GM20000 (cell line): ENCODE measurements around the gene SPG11.
A peak's percentile ranks its signal among the peaks of the same experiment; 100 is the strongest.

Source experiments
- DNase-seq: peaks from one replicate; pipeline ENCODE4 v3.0.0; 2012; ENCODE audit warnings: low spot score
- TF ChIP-seq, protein P1 (sequence below): IDR thresholded peaks from 2 replicates; pipeline ENCODE4 v1.5.1; 2012; ENCODE audit warnings: mild to moderate bottlenecking, control low read depth; ENCODE audit errors: extremely low read depth, missing control alignments

Gene SPG11

DNA sequence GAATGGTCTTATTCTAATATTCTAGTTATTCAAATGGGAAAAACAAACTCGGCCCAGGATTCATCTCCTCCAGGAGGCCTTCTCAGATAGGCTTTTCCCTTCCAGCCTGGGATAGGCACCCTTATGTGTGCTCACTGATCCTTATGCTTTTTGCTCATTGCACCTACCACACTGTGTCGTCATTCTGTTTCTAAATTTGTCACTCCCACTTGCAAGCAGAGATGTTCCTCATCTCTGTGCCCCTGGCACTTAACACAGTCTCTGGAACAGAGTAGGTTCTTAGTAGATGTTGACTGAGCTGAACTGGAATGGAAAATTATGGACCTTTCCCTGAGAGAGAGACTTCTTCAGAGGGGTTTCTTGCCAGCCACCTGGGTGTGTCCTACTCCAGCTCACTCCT is 18.7 kb upstream of the SPG11 start:
- TF ChIP-seq, protein P1, sequence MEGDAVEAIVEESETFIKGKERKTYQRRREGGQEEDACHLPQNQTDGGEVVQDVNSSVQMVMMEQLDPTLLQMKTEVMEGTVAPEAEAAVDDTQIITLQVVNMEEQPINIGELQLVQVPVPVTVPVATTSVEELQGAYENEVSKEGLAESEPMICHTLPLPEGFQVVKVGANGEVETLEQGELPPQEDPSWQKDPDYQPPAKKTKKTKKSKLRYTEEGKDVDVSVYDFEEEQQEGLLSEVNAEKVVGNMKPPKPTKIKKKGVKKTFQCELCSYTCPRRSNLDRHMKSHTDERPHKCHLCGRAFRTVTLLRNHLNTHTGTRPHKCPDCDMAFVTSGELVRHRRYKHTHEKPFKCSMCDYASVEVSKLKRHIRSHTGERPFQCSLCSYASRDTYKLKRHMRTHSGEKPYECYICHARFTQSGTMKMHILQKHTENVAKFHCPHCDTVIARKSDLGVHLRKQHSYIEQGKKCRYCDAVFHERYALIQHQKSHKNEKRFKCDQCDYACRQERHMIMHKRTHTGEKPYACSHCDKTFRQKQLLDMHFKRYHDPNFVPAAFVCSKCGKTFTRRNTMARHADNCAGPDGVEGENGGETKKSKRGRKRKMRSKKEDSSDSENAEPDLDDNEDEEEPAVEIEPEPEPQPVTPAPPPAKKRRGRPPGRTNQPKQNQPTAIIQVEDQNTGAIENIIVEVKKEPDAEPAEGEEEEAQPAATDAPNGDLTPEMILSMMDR: no peak
- DNase-seq: no peak

DNA sequence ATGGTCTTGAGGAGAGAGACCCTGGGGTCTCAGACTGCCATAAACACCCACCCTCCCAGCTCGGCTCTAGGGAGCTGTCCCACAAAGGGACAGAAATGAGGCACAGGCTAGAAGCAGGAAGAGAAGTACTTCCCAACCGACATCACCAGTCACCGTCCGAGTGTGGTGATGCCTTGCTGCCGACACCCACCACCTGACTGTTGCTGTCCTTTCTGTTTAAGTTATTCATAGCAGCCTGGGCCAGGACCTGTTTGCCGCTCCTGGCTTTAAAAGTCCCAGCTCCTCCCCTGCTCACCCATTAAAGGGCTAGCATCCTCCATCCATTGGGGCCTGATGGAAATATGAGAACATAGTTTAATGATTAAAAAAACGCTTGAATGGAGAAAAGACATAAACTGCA is 13.2 kb upstream of the SPG11 start:
- DNase-seq: peak; percentile 9
- TF ChIP-seq, protein P1: no peak

DNA sequence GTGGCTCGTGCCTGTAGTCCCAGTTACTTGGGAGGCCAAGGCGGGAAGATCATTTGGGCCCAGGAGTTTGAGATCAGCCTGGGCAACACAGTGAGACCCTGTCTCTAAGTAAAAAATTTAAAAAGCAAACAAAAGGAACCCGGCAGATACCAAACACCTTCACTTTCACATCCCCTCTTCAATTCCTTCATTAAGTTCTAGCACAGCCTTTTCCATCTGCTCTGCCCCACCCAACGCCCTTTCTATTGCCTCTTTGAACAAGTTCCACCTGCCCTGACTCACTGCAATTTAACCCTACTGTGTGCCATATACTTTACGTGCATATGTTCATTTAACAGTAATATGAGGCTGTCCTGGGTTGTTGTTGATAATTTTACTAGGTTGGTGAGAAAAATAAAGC is 12.4 kb upstream of the SPG11 start:
- TF ChIP-seq, protein P1: no peak
- no peak for DNase-seq

DNA sequence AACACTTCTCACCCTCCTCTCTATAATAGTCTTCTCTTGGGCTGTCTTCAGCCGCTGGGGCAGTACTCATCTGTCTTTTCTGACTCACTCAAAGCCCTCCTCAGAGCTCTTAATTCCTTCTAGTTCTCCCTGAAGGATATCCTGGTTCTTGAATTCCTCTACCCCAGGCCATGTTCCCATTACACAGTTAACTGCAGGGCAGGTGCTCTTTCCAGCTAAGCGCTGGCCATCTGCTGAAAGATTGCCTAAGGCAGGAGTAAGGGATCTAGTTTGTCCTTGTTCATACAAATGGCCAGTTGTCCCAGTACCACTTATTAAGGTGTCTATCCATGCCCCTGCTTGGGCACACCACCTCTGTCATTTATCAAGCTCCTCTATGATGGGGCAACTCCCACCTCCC is 10.2 kb upstream of the SPG11 start:
- DNase-seq: no peak
- TF ChIP-seq, protein P1: no peak

DNA sequence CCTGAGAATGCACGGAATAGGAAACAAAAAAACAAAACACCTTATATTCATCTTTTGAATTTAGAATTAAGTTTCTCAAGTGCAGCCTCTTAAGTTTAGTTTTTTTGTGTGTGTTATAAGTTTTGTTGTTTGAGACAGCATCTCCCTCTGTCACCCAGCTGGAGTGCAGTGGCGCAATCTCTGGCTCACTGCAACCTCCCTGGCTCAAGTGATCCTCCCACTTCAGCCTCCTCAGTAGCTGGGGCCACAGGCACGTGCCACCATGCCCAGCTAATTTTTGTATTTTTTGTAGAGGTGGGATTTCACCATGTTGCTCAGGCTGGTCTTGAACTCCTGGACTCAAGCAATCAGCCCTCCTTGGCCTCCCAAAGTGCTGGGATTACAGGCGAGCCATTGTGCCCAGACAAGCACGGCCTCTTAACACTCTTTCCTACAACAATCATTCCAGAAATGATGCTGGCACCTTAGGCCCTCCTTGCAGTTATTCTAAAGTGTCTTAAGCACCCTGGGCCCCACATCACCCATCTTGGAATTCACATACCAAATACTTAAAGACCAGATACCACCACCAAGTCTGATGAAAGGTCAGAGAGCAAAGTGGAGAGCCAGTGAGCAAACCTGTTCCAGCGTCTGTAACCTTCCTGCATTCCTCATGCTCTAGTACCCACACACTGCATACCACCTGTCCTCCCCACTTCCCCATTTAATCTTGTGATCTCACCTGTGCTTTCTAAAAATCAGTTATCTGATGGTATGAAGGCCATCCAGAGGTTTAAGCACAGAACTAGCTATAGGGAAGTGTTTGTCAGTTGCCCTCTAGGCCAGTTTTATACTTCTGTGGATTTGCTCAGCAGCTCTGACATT is 6.9 kb upstream of the SPG11 start:
- TF ChIP-seq, protein P1: no peak
- DNase-seq: no peak

DNA sequence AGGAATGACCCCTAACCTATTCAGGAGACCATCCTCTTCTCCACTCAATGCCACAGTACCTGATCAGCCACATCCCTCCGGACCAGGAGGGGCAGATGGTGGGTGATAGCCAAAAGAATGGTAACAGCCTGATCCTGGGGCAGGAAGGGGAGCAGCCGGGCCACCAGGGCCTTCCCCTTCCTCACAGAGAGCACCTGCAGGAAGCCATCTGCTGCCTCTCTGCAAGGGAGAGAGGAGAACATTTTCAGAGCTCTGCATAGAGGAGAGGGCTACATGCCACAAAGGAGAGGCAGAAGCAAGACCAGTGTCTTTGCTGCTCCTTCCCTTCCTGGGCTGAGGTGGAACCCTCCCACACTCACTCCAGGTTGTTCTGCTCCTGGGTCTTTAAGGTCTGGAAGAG is 5.5 kb upstream of the SPG11 start:
- TF ChIP-seq, protein P1: no peak
- DNase-seq: no peak

DNA sequence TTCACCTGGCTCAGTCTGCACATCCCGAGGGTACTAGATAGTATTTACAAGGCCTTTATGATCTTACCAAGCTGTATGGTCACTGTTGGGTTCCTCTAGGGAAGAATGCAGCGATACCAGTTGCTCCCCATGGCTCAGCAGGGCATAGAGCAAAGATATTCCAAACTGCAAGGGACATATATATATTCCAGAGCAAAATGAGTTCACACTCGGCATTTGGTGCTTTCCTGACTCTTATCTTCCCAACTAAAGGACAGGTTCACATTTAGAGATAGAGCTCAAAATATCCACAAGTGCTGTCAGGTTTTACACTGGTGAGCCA is 3.5 kb upstream of the SPG11 start:
- TF ChIP-seq, protein P1: no peak
- DNase-seq: no peak
